HCT116 (cell line): Measurements from ENCODE around the gene ESYT3. TPM values are rescaled to one million over a fixed set of nuclear protein-coding genes. Genes with fewer than 3 reads are reported as not detected.

ENCODE experiments used
- ATAC-seq: fragments of 200-7000 bp; cut with Tn5 transposase; 2 replicates; pipeline ENCODE4 v1.9.1; 2020; ENCODE audit warnings: mild to moderate bottlenecking, moderate library complexity
- BruUV-seq: library from RNA; stranded (reverse); fragments of 400-500 nt; replicated peaks from 2 replicates; lab custom pipeline; 2021; lab: Mats Ljungman, UMichigan
- CTCF ChIA-PET: fragments of 300-600 bp; sonication (Branson Sonifier 250); formaldehyde crosslinking; loops from one replicate; lab custom pipeline; 2021; ENCODE audit warnings: antibody characterized with exemption; lab: Charles Lee
- POLR2A ChIA-PET: fragments of 300-600, 350-600 bp; sonication (Branson Sonifier 250); formaldehyde crosslinking; loops from one replicate; lab custom pipeline; 2021; ENCODE audit warnings: antibody characterized with exemption; lab: Charles Lee
- RAD21 ChIA-PET, 2 experiments: fragments of 300-600 bp; sonication (Branson Sonifier 250); formaldehyde crosslinking; loops; one replicate each; lab custom pipeline; 2023; ENCODE audit warnings: low total read pairs in 2 of 2; ENCODE audit not compliant: uncharacterized antibody in 2 of 2, unreplicated experiment in 2 of 2, low non-redundant PET in 1 of 2; lab: Charles Lee
- DNase-seq: peaks from one replicate; pipeline ENCODE4 v3.0.0-alpha.2; 2010; ENCODE audit warnings: low read depth, low spot score
- H2AFZ ChIP-seq: fragments of 200-600 bp; shearing (Covaris generic), sonication (generic); 2 replicates; pipeline ENCODE4 v1.6.1; 2017; ENCODE audit warnings: low read depth, mixed run types, mixed read lengths, antibody characterized with exemption, low read length; ENCODE audit not compliant: poor library complexity, severe bottlenecking
- H3K27ac ChIP-seq: 2 replicates; pipeline ENCODE4 v1.5.1; 2012; ENCODE audit warnings: low read depth, low read length
- H3K27me3 ChIP-seq: fragments of 200-600 bp; sonication (generic); 2 replicates; pipeline ENCODE4 v1.6.1; 2016; ENCODE audit warnings: mixed run types, low read length, mixed read lengths; ENCODE audit not compliant: insufficient read depth
- H3K36me3 ChIP-seq, 2 experiments: fragments of 200-500 bp in 1 of 2; fragments of 200-600 bp in 1 of 2; sonication (Bioruptor generic) in 1 of 2; sonication (generic) in 1 of 2; 2 replicates each; pipeline versions ENCODE4 v1.5.1 to v1.6.1; 2014 to 2016; ENCODE audit warnings: low read length in 2 of 2, inconsistent platforms in 1 of 2, mixed read lengths in 1 of 2, mixed run types in 1 of 2; ENCODE audit not compliant: insufficient read depth in 2 of 2, control insufficient read depth in 1 of 2
- H3K4me1 ChIP-seq, 2 experiments: fragments of 200-600 bp in 1 of 2; sonication (generic) in 1 of 2; 2 replicates each; pipeline versions ENCODE4 v1.5.1 to v1.6.1; 2012 to 2017; ENCODE audit warnings: low read length in 2 of 2, inconsistent platforms in 1 of 2, mild to moderate bottlenecking in 1 of 2, mixed read lengths in 1 of 2, mixed run types in 1 of 2, moderate library complexity in 1 of 2; ENCODE audit not compliant: insufficient read depth in 2 of 2, control insufficient read depth in 1 of 2
- H3K4me2 ChIP-seq: fragments of 200-600 bp; sonication (generic); 2 replicates; pipeline ENCODE4 v1.6.1; 2017; ENCODE audit warnings: mixed run types, low read length, mixed read lengths
- H3K4me3 ChIP-seq, 2 experiments: fragments of 200-600 bp in 1 of 2; sonication (generic) in 1 of 2; replicated peaks in 1 of 2; 2 replicates each; pipeline ENCODE4 v1.5.1; 2011 to 2016; ENCODE audit warnings: low read length in 2 of 2, control low read depth in 1 of 2, low read depth in 1 of 2, mild to moderate bottlenecking in 1 of 2, mixed read lengths in 1 of 2, mixed run types in 1 of 2
- H3K79me2 ChIP-seq: fragments of 200-600 bp; sonication (generic); 2 replicates; pipeline ENCODE4 v1.6.1; 2017; ENCODE audit warnings: mild to moderate bottlenecking, mixed run types, low read length, moderate library complexity, mixed read lengths; ENCODE audit not compliant: insufficient read depth
- H3K9ac ChIP-seq: fragments of 200-600 bp; sonication (generic); 2 replicates; pipeline ENCODE4 v1.6.1; 2016; ENCODE audit warnings: low read length, mixed read lengths
- H3K9me2 ChIP-seq: fragments of 200-600 bp; sonication (generic), shearing (Covaris generic); 2 replicates; pipeline ENCODE4 v1.6.1; 2017; ENCODE audit warnings: mixed run types, mild to moderate bottlenecking, moderate library complexity; ENCODE audit not compliant: insufficient read depth
- H3K9me3 ChIP-seq, 2 experiments: fragments of 200-500 bp in 1 of 2; fragments of 200-600 bp in 1 of 2; sonication (Bioruptor generic) in 1 of 2; sonication (generic) in 1 of 2; 2 replicates each; pipeline ENCODE4 v1.6.1; 2014 to 2017; ENCODE audit warnings: low read length in 2 of 2, mixed read lengths in 2 of 2, inconsistent platforms in 1 of 2, low read depth in 1 of 2, mild to moderate bottlenecking in 1 of 2, mixed run types in 1 of 2, moderate library complexity in 1 of 2; ENCODE audit not compliant: control insufficient read depth in 1 of 2, insufficient read depth in 1 of 2
- H4K20me1 ChIP-seq: fragments of 200-600 bp; sonication (generic), shearing (Covaris generic); 2 replicates; pipeline ENCODE4 v1.6.1; 2017; ENCODE audit warnings: mixed run types, mild to moderate bottlenecking, moderate library complexity; ENCODE audit not compliant: insufficient read depth
- CBX3 ChIP-seq: IDR thresholded peaks from 2 replicates; pipeline ENCODE4 v1.6.1; 2012; ENCODE audit warnings: low read depth
- CEBPB ChIP-seq: IDR thresholded peaks from 2 replicates; pipeline ENCODE4 v1.6.1; 2012; ENCODE audit warnings: low read depth
- FOSL1 ChIP-seq: IDR thresholded peaks from 2 replicates; pipeline ENCODE4 v1.6.1; 2012; ENCODE audit warnings: low read depth
- POLR2AphosphoS5 ChIP-seq: IDR thresholded peaks from 2 replicates; pipeline ENCODE4 v1.6.1; 2011; ENCODE audit warnings: mild to moderate bottlenecking, low read depth, low read length, moderate library complexity
- SIN3A ChIP-seq: IDR thresholded peaks from 2 replicates; pipeline ENCODE4 v1.6.1; 2012; ENCODE audit warnings: low read depth
- TCF7L2 ChIP-seq: IDR thresholded peaks from 2 replicates; pipeline ENCODE4 v1.7.0; 2011; ENCODE audit warnings: borderline replicate concordance, inconsistent platforms; ENCODE audit not compliant: insufficient read depth, insufficient read length; ENCODE audit errors: extremely low read depth
- intact Hi-C: fragments of 100-400 bp; cut with micrococcal nuclease; formaldehyde crosslinking; loops from 2 replicates; pipeline ENCODE4 v1.10.0; 2022
- total RNA-seq: library from RNA; stranded (reverse); gene quantifications from one replicate; pipeline ENCODE4 v1.2.1, GENCODE V29; 2021; ENCODE audit not compliant: unreplicated experiment
- TF ChIP-seq, protein P1 (sequence below), 3 experiments: fragments of 200-600 bp in 1 of 3; sonication (generic) in 1 of 3; IDR thresholded peaks in 2 of 3; conservative IDR thresholded peaks in 1 of 3; 2 replicates each; pipeline ENCODE4 v1.5.1; 2012 to 2017; ENCODE audit warnings: low read depth in 2 of 3, low read length in 2 of 3, antibody characterized with exemption in 1 of 3, borderline replicate concordance in 1 of 3, control low read depth in 1 of 3, mild to moderate bottlenecking in 1 of 3, mixed read lengths in 1 of 3, mixed run types in 1 of 3, moderate library complexity in 1 of 3; ENCODE audit not compliant: insufficient read depth in 1 of 3
- TF ChIP-seq, protein P2 (sequence below): IDR thresholded peaks from 2 replicates; pipeline ENCODE4 v1.6.1; 2012

ESYT3 gene
- total RNA-seq, 1 experiment from 2014 or later: 0.05 TPM

DNA sequence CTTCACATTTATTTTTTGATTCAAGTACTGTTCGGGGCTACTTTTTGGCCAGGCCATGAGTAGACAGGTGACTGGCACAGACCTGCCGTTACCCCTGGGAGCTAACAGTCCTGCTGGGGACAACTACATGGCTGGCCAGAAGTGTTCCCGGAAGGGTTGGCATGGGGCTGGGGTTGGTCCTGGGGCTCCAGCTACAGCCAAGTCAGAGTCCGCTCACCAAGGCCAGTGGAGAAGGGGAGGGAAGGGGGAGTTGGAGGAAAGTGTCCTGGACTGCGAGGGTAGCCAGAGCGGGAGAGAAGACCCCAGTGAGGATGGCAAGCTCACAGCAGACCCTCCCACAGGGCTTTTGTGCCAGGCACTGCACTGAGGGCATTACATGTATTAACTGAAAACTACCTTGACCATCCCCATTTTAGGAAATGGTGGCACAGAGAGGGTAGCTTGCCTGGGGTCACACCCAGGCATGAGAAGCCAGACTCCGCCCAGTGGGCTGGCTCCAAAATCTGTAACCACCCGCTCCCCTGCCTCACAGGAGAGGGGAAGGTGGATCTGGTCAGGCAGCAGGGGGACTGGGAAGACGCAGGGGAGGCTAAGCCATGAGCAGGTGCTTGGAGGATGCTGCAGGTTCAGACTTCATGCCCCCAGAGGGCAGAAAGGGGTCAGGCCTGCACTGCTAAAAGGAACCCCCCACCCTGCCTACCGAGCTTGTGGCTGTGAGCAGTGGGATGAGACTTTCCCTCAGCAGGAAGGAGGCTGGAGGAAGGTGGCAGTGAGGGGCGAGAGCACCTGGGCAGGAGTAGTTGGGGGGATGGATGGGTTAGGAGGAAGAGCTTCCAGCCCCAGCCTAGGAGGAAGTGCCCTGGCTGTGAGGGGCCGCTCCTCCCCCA, 38.3 kb upstream of the ESYT3 start (continued):
- TF ChIP-seq, protein P1, sequence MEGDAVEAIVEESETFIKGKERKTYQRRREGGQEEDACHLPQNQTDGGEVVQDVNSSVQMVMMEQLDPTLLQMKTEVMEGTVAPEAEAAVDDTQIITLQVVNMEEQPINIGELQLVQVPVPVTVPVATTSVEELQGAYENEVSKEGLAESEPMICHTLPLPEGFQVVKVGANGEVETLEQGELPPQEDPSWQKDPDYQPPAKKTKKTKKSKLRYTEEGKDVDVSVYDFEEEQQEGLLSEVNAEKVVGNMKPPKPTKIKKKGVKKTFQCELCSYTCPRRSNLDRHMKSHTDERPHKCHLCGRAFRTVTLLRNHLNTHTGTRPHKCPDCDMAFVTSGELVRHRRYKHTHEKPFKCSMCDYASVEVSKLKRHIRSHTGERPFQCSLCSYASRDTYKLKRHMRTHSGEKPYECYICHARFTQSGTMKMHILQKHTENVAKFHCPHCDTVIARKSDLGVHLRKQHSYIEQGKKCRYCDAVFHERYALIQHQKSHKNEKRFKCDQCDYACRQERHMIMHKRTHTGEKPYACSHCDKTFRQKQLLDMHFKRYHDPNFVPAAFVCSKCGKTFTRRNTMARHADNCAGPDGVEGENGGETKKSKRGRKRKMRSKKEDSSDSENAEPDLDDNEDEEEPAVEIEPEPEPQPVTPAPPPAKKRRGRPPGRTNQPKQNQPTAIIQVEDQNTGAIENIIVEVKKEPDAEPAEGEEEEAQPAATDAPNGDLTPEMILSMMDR (IDR thresholded peaks at IDR 0.05 in 2 of 3, conservative IDR thresholded peaks at IDR 0.05 in 1 of 3; ENCODE audit: borderline replicate concordance in 1 of 3, insufficient read depth in 1 of 3, low read depth in 2 of 3, low read length in 2 of 3): no peak
- TF ChIP-seq, all 23 proteins: peak for 0

DNA sequence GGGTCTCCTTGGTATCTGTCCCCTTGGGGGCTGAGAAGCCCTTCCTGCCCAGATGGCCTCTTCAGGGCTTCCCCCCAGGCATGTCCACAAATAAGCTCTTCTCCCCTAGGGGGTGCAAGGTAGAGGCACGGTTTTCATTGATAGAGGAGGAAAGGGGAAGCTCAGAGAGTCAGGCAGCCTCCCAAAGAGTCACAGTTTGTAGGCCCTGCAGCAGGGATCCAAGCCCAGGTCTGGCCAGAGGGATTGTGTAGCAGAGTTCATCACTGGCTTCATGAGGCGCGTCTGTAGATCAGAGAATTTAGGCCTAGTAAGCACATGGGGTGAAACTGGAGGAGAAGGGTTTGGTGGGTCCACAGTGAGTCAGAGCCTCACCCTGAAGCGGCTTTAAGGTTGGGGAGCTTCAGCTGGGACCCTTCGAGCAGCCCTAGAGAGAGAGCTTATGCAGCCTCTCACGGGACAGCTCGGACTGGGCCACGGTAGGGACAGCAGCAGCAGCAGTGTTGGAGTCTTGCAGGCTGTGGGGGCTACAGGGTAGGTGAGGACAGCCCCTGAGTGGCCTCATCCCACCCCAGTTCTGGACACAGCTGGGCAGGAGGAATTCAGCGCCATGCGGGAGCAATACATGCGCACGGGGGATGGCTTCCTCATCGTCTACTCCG, 37.5 kb upstream of the ESYT3 start:
- Histone ChIP-seq H4K20me1 (no peaks in the 10 kb centered on the region), H3K9me3 (no peaks in the 10 kb centered on the region), H3K27ac (no peak overlapping the region), H3K4me3 (no peak overlapping the region), H3K9ac (no peak overlapping the region), H3K36me3 (no peaks in the 10 kb centered on the region), H3K27me3 (no peaks in the 10 kb centered on the region), H2AFZ (no peak overlapping the region), H3K4me2 (no peak overlapping the region), H3K9me2 (no peaks in the 10 kb centered on the region), H3K4me1 (no peaks in the 10 kb centered on the region), H3K79me2 (no peaks in the 10 kb centered on the region)
- POLR2A ChIA-PET: no interaction called here
- CTCF ChIA-PET: no interaction called here
- ATAC-seq (peak; percentile 44; the same call in 1 of the 2 replicates), DNase-seq (no peak)
- RAD21 ChIA-PET: no interaction called here
- no TSS peak for BruUV-seq
- intact Hi-C loops: no loop called here
- TF ChIP-seq SIN3A (no peak), FOSL1 (no peak), CEBPB (no peak), CBX3 (no peak), TCF7L2 (no peak), POLR2AphosphoS5 (no peak)
- TF ChIP-seq, protein P2, sequence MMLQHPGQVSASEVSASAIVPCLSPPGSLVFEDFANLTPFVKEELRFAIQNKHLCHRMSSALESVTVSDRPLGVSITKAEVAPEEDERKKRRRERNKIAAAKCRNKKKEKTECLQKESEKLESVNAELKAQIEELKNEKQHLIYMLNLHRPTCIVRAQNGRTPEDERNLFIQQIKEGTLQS: no peak
